GM21360 (cell line): ENCODE measurements around the gene UBAP1.
"Not testable (repeated sequence)": the region's sequence is repeated elsewhere in the genome, so short reads cannot be mapped to it uniquely, and the experiment has no call there.

ENCODE experiments used
- ATAC-seq: cut with Tn5 transposase; IDR thresholded peaks from one replicate; pipeline ENCODE4 v1.9.1; 2021; ENCODE audit warnings: mild to moderate bottlenecking, moderate library complexity; ENCODE audit not compliant: unreplicated experiment

UBAP1 gene

GRCh38 chr9:34177593-34178435 is 1.0 kb upstream of the UBAP1 start:
- ATAC-seq, result no peak

- ATAC-seq, result peak; percentile 9
Measured at GRCh38 chr9:34179213-34180136, 632 bp downstream of the UBAP1 start.

- ATAC-seq, result no peak
Measured at GRCh38 chr9:34185778-34186551, 7.1 kb downstream of the UBAP1 start.

- no peak for ATAC-seq
Measured at GRCh38 chr9:34187891-34188240, 9.0 kb downstream of the UBAP1 start.

GRCh38 chr9:34190996-34191892 is 12.4 kb downstream of the UBAP1 start:
- no peak for ATAC-seq

GRCh38 chr9:34195143-34195542 is 16.3 kb downstream of the UBAP1 start:
- no peak for ATAC-seq

DNA sequence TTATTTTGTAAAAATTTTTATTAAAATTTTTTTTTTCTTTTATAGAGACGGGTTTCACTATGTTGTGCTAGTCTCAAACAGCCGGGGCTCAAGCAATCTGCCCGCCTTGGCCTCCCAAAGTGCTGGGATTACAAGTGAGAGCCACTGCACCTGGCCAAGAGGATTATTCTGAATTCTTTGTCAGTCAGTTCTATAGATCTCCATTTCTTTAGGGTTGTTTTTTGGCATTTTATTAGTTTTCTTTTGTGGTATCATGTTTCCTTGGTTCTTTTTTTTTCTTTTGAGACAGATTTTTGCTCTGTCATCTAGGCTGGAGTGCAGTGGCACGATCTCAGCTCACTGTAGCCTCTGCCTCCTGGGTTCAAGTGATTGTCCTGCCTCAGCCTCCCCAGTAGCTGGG is 18.4 kb downstream of the UBAP1 start:
- not testable (repeated sequence) for ATAC-seq

DNA sequence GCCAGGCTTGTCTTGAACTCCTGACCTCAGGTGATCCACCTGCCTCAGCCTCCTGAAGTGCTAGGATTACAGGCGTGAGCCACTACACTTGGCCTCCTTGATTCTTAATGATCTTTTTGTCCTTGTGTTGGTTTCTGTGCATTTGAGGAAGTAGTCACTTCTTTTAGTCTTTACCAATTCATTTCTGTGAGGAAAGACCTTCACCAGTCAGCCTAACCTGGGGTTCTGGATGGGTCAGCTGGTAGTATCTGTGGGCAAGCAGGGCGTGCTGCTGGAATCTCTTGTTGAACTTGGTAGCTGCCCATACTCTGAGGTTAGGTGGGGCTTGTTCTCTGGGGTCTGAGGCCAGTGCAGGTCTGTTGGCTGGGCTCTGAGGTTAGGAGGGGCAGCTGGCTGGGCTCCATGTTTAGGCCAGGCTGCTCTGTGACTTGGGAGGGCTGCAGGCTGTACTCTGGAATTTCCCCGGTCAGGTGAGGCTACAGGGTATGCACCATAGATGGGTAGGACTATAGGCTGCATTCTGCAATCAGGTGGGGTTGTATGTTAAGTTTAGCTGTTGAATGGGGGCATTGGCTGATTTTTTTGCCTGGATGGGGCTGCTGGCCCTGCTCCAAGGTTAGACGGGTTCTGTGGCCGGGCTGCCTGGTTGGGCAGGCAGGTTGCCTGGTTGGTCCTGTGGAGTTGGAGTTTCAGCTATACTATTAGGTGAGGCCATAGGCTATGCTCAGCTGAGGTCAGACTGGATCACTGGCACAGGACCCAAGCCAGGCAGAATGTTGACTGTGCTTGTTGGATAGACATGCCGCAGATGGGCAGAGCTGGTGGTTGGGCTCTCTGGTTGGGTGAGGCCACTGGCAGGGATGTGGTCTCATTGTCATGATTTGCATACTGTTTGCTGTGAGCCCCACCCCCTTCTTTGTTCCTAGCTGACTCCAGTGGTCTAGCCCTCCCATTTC is 19.2 kb downstream of the UBAP1 start:
- ATAC-seq, result no peak

DNA sequence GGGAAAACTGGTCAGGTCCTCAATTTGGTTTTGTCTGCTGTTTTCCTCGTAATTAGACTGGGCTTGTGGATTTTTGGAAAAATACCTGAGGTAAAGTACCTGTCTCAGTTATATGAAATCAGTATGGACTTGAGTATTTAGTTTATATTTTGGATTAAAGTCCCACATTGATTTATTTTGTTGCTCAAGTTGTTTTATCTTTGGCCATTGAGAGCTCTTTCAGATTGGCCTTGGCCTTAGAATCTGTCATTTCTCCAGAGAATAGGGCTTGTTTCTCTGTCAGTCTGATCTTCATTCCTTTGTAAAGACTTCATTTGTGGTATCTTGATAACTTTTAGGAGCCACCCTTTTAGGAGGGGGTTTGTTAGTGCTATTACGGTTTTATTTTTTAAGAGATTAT is 21.2 kb downstream of the UBAP1 start:
- no peak for ATAC-seq

GRCh38 chr9:34203275-34203991 is 24.6 kb downstream of the UBAP1 start:
- ATAC-seq, result no peak

DNA sequence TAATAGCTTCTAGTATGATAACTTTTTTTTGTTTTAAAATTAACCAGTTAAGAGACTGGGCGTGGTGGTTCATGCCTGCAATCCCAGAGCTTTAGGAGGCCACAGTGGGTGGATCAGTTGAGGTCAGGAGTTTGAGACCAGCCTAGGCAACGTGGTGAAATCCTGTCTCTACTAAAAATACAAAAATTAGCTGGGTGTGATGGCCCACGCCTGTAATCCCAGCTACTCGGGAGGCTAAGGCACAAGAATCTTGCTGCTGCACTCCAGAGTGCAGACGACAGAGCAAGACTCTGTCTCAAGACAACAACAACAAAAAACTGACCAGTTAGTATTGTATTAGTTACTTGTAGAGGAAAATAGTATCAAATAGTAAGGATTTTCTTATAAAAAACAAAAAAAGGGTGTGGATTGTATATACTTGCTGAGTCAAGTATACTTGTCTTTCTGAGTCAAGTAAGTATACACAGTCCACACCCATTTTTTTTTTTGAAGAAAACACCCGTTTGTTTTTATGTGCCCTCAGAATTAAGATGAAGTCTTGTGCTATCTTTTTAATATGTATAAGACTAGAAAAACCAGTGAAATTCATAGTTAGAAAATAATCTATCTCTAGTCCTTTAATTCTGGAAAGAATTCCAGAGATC is 25.3 kb downstream of the UBAP1 start:
- no peak for ATAC-seq

GRCh38 chr9:34205102-34205501 is 26.3 kb downstream of the UBAP1 start:
- ATAC-seq, result no peak

DNA sequence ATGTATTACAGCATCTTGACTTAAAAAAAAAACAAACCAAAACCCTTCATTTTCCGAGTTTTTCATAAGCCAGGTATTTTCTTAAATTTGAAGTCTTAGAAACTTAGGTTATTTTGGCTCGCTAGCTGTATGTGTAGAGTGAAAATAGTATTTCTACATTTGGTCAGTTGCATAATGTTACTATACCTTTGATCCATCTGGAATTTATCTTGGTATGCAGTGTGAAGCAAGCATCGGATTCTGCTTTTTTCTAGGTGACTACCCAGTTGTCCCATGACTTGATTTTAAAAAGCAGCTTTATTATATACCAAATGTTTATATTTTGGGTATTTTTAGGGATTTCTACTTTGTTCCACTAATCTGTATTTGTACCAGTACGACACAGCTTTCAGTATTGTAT is 27.7 kb downstream of the UBAP1 start:
- no peak for ATAC-seq

- no peak for ATAC-seq
Measured at GRCh38 chr9:34211395-34211794, 32.6 kb downstream of the UBAP1 start.

- ATAC-seq, result not testable (repeated sequence)
Measured at GRCh38 chr9:34214354-34215000, 35.6 kb downstream of the UBAP1 start.

- no peak for ATAC-seq
Measured at GRCh38 chr9:34216325-34216724, 37.5 kb downstream of the UBAP1 start.

GRCh38 chr9:34217015-34217414 is 38.2 kb downstream of the UBAP1 start:
- ATAC-seq, result not testable (repeated sequence)
